Measurements from ENCODE around the gene CD52. TPM values are rescaled to one million over a fixed set of nuclear protein-coding genes. Genes with fewer than 3 reads are reported as not detected.

Gene CD52
- total and polyA plus RNA-seq, 2 of the 13 experiments (the other 11 are each of a cell fraction or from before 2014, with no cell fraction given), result 0.32 TPM; not detected in 1

DNA sequence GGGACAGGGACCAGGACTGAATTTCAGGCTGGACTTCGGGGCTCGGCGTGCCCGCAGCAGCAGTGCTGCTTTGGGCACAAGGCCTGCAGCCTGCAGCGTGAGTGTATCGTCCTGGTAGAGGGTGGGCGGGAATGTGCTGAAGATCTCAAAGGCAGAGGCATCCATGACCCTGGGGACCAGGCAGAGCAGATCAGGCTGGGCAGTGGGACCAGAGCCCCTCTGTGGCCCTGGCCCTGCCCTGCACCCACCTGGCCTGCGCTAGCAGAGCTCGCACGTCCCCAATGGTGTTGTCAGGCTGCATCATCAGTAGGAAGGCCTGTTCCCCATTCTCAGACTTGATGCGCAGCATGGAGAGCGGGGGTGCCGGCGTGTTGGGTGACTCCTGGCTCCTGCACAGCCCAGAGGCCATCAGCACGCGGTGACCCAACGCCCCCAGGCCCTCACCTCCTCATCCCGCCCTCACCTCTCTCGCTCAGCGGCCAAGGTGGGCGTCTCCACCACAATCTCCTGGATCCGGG is 35.3 kb upstream of the CD52 start (continued):
- TF ChIP-seq, protein P1, sequence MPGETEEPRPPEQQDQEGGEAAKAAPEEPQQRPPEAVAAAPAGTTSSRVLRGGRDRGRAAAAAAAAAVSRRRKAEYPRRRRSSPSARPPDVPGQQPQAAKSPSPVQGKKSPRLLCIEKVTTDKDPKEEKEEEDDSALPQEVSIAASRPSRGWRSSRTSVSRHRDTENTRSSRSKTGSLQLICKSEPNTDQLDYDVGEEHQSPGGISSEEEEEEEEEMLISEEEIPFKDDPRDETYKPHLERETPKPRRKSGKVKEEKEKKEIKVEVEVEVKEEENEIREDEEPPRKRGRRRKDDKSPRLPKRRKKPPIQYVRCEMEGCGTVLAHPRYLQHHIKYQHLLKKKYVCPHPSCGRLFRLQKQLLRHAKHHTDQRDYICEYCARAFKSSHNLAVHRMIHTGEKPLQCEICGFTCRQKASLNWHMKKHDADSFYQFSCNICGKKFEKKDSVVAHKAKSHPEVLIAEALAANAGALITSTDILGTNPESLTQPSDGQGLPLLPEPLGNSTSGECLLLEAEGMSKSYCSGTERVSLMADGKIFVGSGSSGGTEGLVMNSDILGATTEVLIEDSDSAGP (CRISPR knock-in tag; IDR thresholded peaks at IDR 0.05; ENCODE audit: borderline replicate concordance), result no peak
- no peak for TF ChIP-seq FOXK2 (IDR thresholded peaks at IDR 0.05)
- TF ChIP-seq, protein P2, sequence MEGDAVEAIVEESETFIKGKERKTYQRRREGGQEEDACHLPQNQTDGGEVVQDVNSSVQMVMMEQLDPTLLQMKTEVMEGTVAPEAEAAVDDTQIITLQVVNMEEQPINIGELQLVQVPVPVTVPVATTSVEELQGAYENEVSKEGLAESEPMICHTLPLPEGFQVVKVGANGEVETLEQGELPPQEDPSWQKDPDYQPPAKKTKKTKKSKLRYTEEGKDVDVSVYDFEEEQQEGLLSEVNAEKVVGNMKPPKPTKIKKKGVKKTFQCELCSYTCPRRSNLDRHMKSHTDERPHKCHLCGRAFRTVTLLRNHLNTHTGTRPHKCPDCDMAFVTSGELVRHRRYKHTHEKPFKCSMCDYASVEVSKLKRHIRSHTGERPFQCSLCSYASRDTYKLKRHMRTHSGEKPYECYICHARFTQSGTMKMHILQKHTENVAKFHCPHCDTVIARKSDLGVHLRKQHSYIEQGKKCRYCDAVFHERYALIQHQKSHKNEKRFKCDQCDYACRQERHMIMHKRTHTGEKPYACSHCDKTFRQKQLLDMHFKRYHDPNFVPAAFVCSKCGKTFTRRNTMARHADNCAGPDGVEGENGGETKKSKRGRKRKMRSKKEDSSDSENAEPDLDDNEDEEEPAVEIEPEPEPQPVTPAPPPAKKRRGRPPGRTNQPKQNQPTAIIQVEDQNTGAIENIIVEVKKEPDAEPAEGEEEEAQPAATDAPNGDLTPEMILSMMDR (CRISPR knock-in tag; IDR thresholded peaks at IDR 0.05), result no peak

DNA sequence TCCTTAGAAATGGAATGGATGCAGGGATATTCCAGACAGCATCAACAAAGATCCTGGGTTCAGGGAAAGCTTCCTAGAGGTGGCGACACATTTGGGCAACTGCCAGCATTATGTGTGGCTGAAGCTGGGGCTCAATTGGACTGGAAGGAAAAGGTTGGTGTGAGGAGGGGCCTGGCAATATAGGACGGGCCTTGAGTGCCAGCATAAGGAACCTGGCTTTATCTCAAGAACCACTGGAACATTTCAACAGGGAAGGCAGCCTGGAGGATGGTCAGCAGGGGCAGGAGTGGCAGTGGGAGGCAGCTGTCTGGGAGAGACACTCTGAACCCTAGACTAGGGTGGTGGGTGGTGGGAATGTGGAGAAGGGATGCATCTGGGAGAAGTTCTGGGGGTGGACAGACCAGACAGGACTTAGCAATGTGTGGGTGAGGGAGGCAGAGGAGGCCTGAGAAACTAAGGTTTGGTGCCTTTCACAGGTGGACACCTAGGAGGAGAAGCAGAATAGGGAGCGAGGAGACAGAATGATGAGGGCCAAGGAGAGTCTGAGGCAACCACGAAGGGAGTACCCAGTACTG is 34.4 kb upstream of the CD52 start:
- ChIA-PET CTCF (ENCODE audit: low intra/inter-chr PET ratio, low total read pairs) (interaction anchor here (3.4 kb wide), 1 partner anchor 80 kb away, joined by 51 read pairs; no protein-coding TSS in a partner anchor), POLR2A (no interaction called here)
- Histone ChIP-seq H2AFZ (ENCODE audit: low read length) (no peak overlapping the region), H3K4me2 (ENCODE audit: low read depth, low read length) (no peak overlapping the region), H4K20me1 (ENCODE audit: insufficient read depth, low read length) (no peaks in the 10 kb centered on the region), H3K4me1 (ENCODE audit: insufficient read depth, low read length) (peaks cover 22% of the 10 kb centered on the region), H3K9me3 (ENCODE audit: low read length) (no peaks in the 10 kb centered on the region), H3K79me2 (ENCODE audit: insufficient read depth, low read length) (no peaks in the 10 kb centered on the region), H3K36me3 (replicated peaks in 1 of 2; ENCODE audit: control insufficient read depth in 1 of 2, insufficient read depth in 2 of 2, low read length in 2 of 2) (peaks cover 0 to 2% of the 10 kb centered on the region in 2 experiments; a peak in 1 of 5 replicates), H3K4me3 (replicated peaks in 1 of 3; ENCODE audit: insufficient read depth in 1 of 3, low read depth in 2 of 3, low read length in 3 of 3) (no peak overlapping the region), H3K27ac (ENCODE audit: extremely low read length, insufficient read depth, low read length) (no peak overlapping the region), H3K9ac (ENCODE audit: insufficient read depth, low read depth, low read length) (no peak overlapping the region), H3K27me3 (ENCODE audit: control insufficient read depth in 1 of 2, insufficient read depth in 2 of 2, low read length in 2 of 2) (no peaks in the 10 kb centered on the region)
- TF ChIP-seq FOXO1 (CRISPR knock-in tag; IDR thresholded peaks at IDR 0.05) (no peak), MXI1 (IDR thresholded peaks at IDR 0.05; ENCODE audit: borderline replicate concordance, low read depth, low read length) (no peak), ZNF563 (CRISPR knock-in tag; IDR thresholded peaks at IDR 0.05) (no peak)
- intact Hi-C loops (cut with micrococcal nuclease; ENCODE audit: unreplicated experiment), result no loop called here
- 89% methylated on average over 3 of the region's 4 CpGs for WGBS (ENCODE audit: low lambda C conversion rate)
- ATAC-seq (no peak), FAIRE-seq (no peak), DNase-seq (ENCODE audit: low spot score) (no peak)
- in situ Hi-C loops (cut with HindIII; ENCODE audit: extremely low pct_ligation_motif_present, low pct_unique_long_range_greater_than_20kb), result loop anchor here (5.0 kb wide), 2 partner anchors 39 to 109 kb away; no protein-coding TSS in a partner anchor
- no TSS peak for BruUV-seq (replicated peaks)

Data from HepG2 (cell line).